ENCODE measurements around the gene PKNOX2.

DNA sequence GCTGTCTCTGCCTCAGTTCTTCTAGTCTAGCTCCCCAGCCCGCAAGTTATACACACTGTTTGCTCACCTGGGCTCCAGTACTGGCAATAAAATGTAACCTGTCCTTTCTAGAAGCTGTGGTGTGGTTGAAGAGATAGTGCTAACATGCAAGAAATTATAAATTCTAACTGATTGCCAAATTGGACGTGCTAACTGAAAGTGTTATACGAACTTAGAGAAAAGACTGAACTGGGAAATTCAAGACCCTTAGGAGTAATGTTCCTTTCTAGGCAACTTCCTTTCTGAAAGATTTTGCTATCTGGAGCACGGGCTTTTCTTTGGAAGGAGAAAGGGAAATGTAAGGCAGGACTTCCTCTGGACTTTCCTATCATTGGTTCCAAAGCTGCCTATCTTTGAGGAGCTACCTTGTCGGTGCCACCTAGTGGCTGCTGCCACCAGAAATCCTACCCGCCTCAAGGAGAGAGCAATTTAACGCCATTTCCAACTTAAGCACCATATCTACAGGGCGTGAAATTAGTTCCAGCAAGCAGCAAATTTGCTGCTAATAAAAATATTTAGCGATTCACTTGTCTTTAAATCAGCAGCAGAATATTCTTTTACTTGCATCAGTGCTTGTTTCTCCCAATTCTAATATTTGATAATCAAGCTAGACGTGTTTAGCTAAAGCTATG, 40.5 kb upstream of the PKNOX2 start:
- TF ChIP-seq POLR2A (IDR thresholded peaks at IDR 0.05; ENCODE audit: low read length) (no peak), GATA1 (IDR thresholded peaks at IDR 0.05; ENCODE audit: low read depth, low read length) (no peak)
